Smooth muscle cell of bladder (primary cell): ENCODE measurements around the gene GUCA2B. TPM values are rescaled to one million over a fixed set of nuclear protein-coding genes. Genes with fewer than 3 reads are reported as not detected.

Source experiments
- total RNA-seq: library from RNA; depleted of rRNA; stranded (reverse); fragments of >200 nt; gene quantifications from 2 replicates; pipeline ENCODE4 v1.2.3, GENCODE V29; 2014

Gene GUCA2B
- not detected in 2 replicates for total RNA-seq

GRCh38 chr1:42152907-42153600 is at the start of gene GUCA2B:
GUCA2B (plus strand) TSS chr1:42153410; CDS start chr1:42153451, 41 bp downstream.

GRCh38 chr1:42164551-42165420 is 11.6 kb downstream of the GUCA2B start, which contains the start of gene GUCA2A:
GUCA2A (minus strand) TSS chr1:42164745; CDS start chr1:42164712, 33 bp downstream.

Other genes starting within 250 kb of the GUCA2B start
- gene HIVEP3, start 234.5 kb upstream of the GUCA2B start, total RNA-seq = 0.71 and 0.92 TPM in 2 replicates
- gene GUCA2A, start 11.3 kb downstream of the GUCA2B start, total RNA-seq = not detected in 2 replicates
- 11.9 and 12.8 TPM in 2 replicates for gene FOXJ3, start 181.8 kb downstream of the GUCA2B start, total RNA-seq
- gene RIMKLA, start 227.4 kb downstream of the GUCA2B start, total RNA-seq = under 0.01 TPM in 2 replicates